HG03442 (cell line): ENCODE data around the gene GNAQ.
A peak's percentile ranks its signal among the peaks of the same experiment; 100 is the strongest.
"Not testable (repeated sequence)": the region's sequence is repeated elsewhere in the genome, so short reads cannot be mapped to it uniquely, and the experiment has no call there.

Source experiments
- ATAC-seq: cut with Tn5 transposase; IDR thresholded peaks from one replicate; pipeline ENCODE4 v1.9.1; 2021; ENCODE audit warnings: mild to moderate bottlenecking, moderate library complexity; ENCODE audit not compliant: unreplicated experiment

The GNAQ gene

GRCh38 chr9:77750981-77751340 lies 280.6 kb downstream of the GNAQ start:
- ATAC-seq, result no peak

- ATAC-seq, result no peak
Observed at GRCh38 chr9:77750284-77750683, 281.3 kb downstream of the GNAQ start.

- no peak for ATAC-seq
Observed at GRCh38 chr9:77748214-77748772, 283.3 kb downstream of the GNAQ start.

- ATAC-seq, result no peak
Observed at GRCh38 chr9:77747163-77747562, 284.4 kb downstream of the GNAQ start.

GRCh38 chr9:77744841-77745430 lies 286.7 kb downstream of the GNAQ start:
- ATAC-seq, result no peak

GRCh38 chr9:77743386-77743785 lies 288.2 kb downstream of the GNAQ start:
- no peak for ATAC-seq

- no peak for ATAC-seq
Observed at GRCh38 chr9:77738932-77739331, 292.7 kb downstream of the GNAQ start.

GRCh38 chr9:77735494-77735893 lies 296.1 kb downstream of the GNAQ start:
- no peak for ATAC-seq

GRCh38 chr9:77731930-77732329 lies 299.7 kb downstream of the GNAQ start:
- ATAC-seq, result peak; percentile 74

GRCh38 chr9:77731008-77731698 lies 300.5 kb downstream of the GNAQ start:
- no peak for ATAC-seq

GRCh38 chr9:77729177-77729576 lies 302.4 kb downstream of the GNAQ start:
- ATAC-seq, result no peak

GRCh38 chr9:77726814-77727213 lies 304.8 kb downstream of the GNAQ start:
- ATAC-seq, result no peak

- ATAC-seq, result no peak
Observed at GRCh38 chr9:77726289-77726688, 305.3 kb downstream of the GNAQ start.

- no peak for ATAC-seq
Observed at GRCh38 chr9:77725820-77726219, 305.8 kb downstream of the GNAQ start.

GRCh38 chr9:77725046-77725694 lies 306.4 kb downstream of the GNAQ start:
- ATAC-seq, result no peak

- ATAC-seq, result not testable (repeated sequence)
Observed at GRCh38 chr9:77721156-77721555, 310.5 kb downstream of the GNAQ start.

- no peak for ATAC-seq
Observed at GRCh38 chr9:77719321-77719720, 312.3 kb downstream of the GNAQ start.

GRCh38 chr9:77718298-77718640 lies 313.3 kb downstream of the GNAQ start:
- ATAC-seq, result not testable (repeated sequence)

- ATAC-seq, result not testable (repeated sequence)
Observed at GRCh38 chr9:77717608-77718297, 313.9 kb downstream of the GNAQ start.

- no peak for ATAC-seq
Observed at GRCh38 chr9:77714077-77714549, 317.5 kb downstream of the GNAQ start.

- ATAC-seq, result no peak
Observed at GRCh38 chr9:77712533-77713130, 319.0 kb downstream of the GNAQ start.
